Stimulated activated naive CD8-positive, alpha-beta T cell treated with anti-CD3 and anti-CD28 coated beads, Interleukin-15, amount 100 ng/mL, for 72 hours (primary cell): ENCODE data around the gene PCGF2.
A peak's percentile ranks its signal among the peaks of the same experiment; 100 is the strongest.

Experiments
- ATAC-seq: fragments of 150-1000 bp; cut with Tn5 transposase; 2 replicates; pipeline ENCODE4 v1.10.0; 2021; ENCODE audit warnings: mild to moderate bottlenecking, moderate library complexity
- DNase-seq, 2 donors: peaks; one replicate each; pipeline ENCODE4 v3.0.0; 2021 to 2022
- H3K27ac Mint-ChIP-seq, 2 donors: one replicate each; pipeline ENCODE4 v1.8.0; 2022; ENCODE audit warnings: mild to moderate bottlenecking in 2 of 2, mixed read lengths in 2 of 2, moderate library complexity in 2 of 2
- H3K27me3 Mint-ChIP-seq: one replicate; pipeline ENCODE4 v1.8.0; 2022; ENCODE audit warnings: mixed read lengths
- H3K4me1 Mint-ChIP-seq: one replicate; pipeline ENCODE4 v1.8.0; 2022; ENCODE audit warnings: mild to moderate bottlenecking, mixed read lengths
- H3K4me3 Mint-ChIP-seq, 2 donors: one replicate each; pipeline ENCODE4 v1.8.0; 2022; ENCODE audit warnings: mild to moderate bottlenecking in 2 of 2, mixed read lengths in 2 of 2, moderate library complexity in 1 of 2
- H3K9me3 Mint-ChIP-seq, 2 donors: one replicate each; pipeline ENCODE4 v1.8.0; 2022; ENCODE audit warnings: mixed read lengths in 2 of 2

PCGF2 gene

DNA sequence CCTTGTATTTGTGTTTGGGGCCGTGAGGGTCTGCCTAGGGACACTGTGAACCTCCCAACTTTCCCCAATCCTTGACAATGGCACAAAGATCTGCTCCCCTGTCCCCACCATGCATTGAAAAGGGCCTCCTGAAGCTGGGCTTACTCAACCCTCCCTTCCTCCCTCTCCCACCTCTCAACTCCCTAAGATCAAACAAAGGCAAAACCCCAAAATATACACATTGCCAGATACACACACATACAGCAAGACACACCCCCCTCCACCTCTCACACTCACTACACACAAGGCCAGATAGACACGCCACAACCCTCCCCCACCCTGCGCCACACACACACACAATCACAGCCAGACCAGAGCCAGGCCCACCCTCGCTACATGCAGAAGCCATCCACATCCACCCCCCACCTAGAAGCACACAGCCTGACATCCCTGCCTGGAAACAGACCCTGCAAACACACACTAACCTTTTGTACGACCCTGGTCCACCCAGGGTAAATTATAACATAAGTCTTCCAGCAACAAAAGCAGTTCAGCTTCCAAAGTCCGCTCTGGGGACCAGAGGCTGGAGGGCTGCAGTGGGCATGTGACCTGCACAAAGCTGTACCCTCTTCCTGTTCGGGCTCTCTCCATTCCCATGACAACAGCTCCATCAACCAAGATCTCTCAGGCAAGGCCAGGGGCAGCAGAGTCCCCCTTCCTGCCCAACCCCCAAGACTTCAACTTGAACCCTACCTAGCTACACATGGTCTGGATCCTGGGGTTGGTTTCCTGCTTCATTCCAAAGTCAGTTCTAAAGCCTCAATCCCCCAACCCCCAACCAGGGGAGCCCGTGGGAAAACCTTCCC is 1.9 kb downstream of the PCGF2 start:
- peaks cover 43% of the 10 kb centered on the region for H3K4me1 Mint-ChIP-seq
- peaks cover 92% of the 10 kb centered on the region for H3K27me3 Mint-ChIP-seq
- no peak for ATAC-seq
- DNase-seq: no peak
- no peaks in the 10 kb centered on the region for H3K9me3 Mint-ChIP-seq
- H3K27ac Mint-ChIP-seq: no peak overlapping the region
- peak overlapping the region; percentile 45 to 70 for H3K4me3 Mint-ChIP-seq

- no peak for ATAC-seq
- Mint-ChIP-seq H3K4me1 (peaks cover 36% of the 10 kb centered on the region), H3K9me3 (no peaks in the 10 kb centered on the region), H3K4me3 (no peak overlapping the region), H3K27ac (no peak overlapping the region), H3K27me3 (peaks cover 92% of the 10 kb centered on the region)
- DNase-seq: no peak
These were observed 2.6 kb downstream of the PCGF2 start for GRCh38 chr17:38745545-38745944.

DNA sequence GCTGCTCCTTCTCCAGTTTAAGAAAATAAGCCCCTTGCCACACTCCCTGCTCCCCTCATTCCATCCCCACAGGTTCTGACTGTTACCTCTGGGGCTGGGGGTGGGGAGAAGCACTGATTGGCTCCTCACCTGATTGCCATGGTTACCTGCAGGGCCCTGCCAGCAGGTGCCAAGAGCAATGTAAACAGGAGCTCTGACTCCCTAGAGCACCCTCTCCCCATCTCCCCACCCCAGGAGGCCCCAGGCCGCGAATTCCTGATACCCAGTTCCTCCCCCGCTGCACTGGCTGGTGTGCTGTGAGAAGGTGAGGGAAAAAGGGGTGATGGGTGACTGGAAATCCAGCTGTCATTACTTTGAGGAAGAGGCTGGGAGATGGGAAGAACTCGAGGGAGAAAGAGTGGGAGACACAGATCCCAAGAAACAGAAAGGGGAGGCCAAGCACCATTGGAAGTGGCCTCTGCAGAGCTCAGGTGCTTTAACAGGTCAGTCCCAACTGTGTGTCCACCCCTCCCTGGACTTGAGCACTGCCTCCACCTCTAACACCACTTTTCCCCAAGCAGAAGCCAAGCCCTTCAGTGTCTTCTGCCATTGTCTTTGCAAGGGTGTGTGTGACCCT is 4.5 kb downstream of the PCGF2 start:
- H3K9me3 Mint-ChIP-seq: no peaks in the 10 kb centered on the region
- peaks cover 76% of the 10 kb centered on the region for H3K27me3 Mint-ChIP-seq
- H3K27ac Mint-ChIP-seq: no peak overlapping the region
- peaks cover 22% of the 10 kb centered on the region for H3K4me1 Mint-ChIP-seq
- ATAC-seq (no peak), DNase-seq (no peak)
- H3K4me3 Mint-ChIP-seq: no peak overlapping the region

DNA sequence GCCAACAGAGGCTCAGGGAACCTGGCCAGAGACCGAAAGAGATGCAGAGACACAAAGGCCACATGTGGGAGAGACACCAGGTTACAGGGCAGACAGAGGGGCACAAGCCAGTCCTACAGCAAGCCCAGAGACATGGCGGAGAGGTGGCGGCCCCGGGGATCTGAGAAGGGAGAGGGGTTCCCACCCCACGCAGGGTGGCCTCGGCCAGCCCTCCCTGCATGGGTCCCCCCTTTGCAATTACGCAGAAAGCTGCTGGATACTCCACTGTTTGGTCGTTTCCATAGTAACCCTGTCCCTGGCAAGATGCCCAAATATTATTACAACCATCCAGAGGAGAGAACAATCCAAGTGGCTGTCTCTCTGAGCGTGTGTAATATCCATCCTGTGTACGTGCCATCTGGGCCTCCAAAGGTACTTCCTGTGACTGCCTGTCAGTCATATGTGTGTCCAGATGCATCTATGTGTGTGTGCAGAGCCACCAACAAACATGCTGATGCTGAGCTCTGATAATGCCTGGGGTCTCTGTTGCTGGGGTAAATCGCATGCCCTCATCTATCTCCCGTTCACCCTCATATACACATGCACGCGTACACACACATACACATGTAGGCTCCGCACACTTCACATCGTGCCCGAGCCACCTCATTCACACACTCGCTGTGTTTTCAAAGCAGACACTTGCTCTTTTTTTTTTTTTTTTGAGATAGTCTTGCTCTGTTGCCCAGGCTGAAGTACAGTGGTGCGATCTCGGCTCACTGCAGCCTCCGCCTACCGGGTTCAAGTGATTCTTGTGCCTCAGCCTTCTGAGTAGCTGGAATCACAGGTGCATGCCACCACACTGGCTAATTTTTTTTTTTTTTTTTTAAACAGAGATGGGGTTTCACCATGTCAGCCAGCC is 5.5 kb downstream of the PCGF2 start:
- Mint-ChIP-seq H3K4me3 (no peak overlapping the region), H3K9me3 (no peaks in the 10 kb centered on the region), H3K27ac (no peak overlapping the region), H3K4me1 (peaks cover 18% of the 10 kb centered on the region), H3K27me3 (peaks cover 68% of the 10 kb centered on the region)
- peak; percentile 41 for ATAC-seq
- DNase-seq: no peak

GRCh38 chr17:38741921-38742410 is 6.2 kb downstream of the PCGF2 start:
- H3K27ac Mint-ChIP-seq: no peak overlapping the region
- DNase-seq: no peak
- H3K4me3 Mint-ChIP-seq: no peak overlapping the region
- peaks cover 13% of the 10 kb centered on the region for H3K4me1 Mint-ChIP-seq
- no peak for ATAC-seq
- H3K27me3 Mint-ChIP-seq: peaks cover 62% of the 10 kb centered on the region
- no peaks in the 10 kb centered on the region for H3K9me3 Mint-ChIP-seq

- no peaks in the 10 kb centered on the region for H3K9me3 Mint-ChIP-seq
These were observed 6.7 kb downstream of the PCGF2 start for GRCh38 chr17:38741461-38741860.

DNA sequence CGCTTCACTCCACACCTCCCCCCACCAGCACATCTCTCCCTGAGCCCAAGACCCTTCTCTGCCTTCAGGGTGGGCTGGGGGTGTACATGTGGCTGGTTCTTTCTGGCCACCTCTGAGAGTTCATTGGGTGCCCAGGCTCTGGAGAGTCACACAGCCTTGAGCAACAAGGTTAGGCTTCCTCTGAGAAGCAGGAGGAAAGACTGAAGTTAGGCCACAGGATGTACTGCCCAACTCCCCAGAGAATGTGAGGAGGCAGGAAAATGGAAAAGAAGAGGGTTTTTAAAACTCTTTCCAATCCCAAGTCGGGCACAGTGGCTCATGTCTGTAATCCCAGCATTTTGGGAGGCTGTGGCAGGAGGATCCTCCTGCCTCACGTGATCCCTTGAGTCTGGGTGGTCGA is 7.3 kb downstream of the PCGF2 start:
- Mint-ChIP-seq H3K4me1 (peaks cover 1% of the 10 kb centered on the region), H3K9me3 (no peaks in the 10 kb centered on the region), H3K27ac (no peak overlapping the region), H3K27me3 (peaks cover 50% of the 10 kb centered on the region), H3K4me3 (no peak overlapping the region)
- DNase-seq (no peak), ATAC-seq (no peak)

More at GRCh38 chr17:38741461-38741860, 6.7 kb downstream of the PCGF2 start:
- Mint-ChIP-seq H3K27me3 (peaks cover 57% of the 10 kb centered on the region), H3K4me3 (no peak overlapping the region), H3K4me1 (peaks cover 8% of the 10 kb centered on the region), H3K27ac (no peak overlapping the region)
- no peak for ATAC-seq
- no peak for DNase-seq

GRCh38 chr17:38740044-38740443 is 8.1 kb downstream of the PCGF2 start:
- H3K9me3 Mint-ChIP-seq: no peaks in the 10 kb centered on the region
- ATAC-seq: no peak
- H3K4me3 Mint-ChIP-seq: no peak overlapping the region
- peaks cover 7% of the 10 kb centered on the region for H3K4me1 Mint-ChIP-seq
- DNase-seq: no peak
- H3K27ac Mint-ChIP-seq: no peak overlapping the region
- H3K27me3 Mint-ChIP-seq: peaks cover 43% of the 10 kb centered on the region

GRCh38 chr17:38739305-38739704 is 8.8 kb downstream of the PCGF2 start:
- Mint-ChIP-seq H3K27me3 (peaks cover 35% of the 10 kb centered on the region), H3K4me3 (no peak overlapping the region), H3K4me1 (peaks cover 15% of the 10 kb centered on the region), H3K9me3 (no peaks in the 10 kb centered on the region), H3K27ac (no peak overlapping the region)
- no peak for ATAC-seq
- DNase-seq: no peak

GRCh38 chr17:38738686-38739085 is 9.4 kb downstream of the PCGF2 start:
- no peaks in the 10 kb centered on the region for H3K9me3 Mint-ChIP-seq
- no peak for DNase-seq
- no peak for ATAC-seq
- H3K27me3 Mint-ChIP-seq: peaks cover 29% of the 10 kb centered on the region
- H3K4me3 Mint-ChIP-seq: no peak overlapping the region
- H3K4me1 Mint-ChIP-seq: peaks cover 21% of the 10 kb centered on the region
- no peak overlapping the region for H3K27ac Mint-ChIP-seq

DNA sequence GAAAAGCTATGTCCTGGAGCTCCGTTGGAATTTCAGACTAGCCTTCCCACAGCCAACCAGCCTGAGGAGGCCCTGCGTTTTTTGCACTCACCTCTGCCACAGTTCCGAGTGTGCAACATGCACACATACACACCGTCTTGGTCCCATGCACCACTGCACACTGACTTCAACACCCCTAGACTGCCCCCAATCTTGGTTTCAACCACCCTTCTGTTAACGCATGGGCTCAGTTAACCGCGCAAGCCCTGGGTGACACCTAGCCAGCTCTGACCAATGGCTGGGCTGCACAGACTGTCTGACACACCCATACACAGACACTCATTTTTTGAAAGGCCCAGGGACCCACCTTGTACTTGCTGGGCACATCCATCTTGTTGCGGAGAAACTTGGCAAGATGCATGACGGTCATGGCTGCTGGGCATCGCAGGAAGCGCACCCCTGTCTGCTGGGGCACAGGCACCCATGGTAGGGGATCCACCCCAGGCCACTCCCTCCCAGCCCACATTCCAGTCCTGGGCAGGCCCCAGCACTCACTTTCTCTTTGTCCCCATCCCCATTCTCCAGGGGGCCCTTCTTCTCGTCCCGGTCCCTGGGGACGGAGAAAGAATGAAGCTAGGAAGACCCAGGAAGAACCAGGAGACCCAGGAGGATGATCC is 10.0 kb downstream of the PCGF2 start:
- ATAC-seq: no peak
- no peak for DNase-seq
- Mint-ChIP-seq H3K4me1 (peaks cover 26% of the 10 kb centered on the region), H3K27me3 (peaks cover 24% of the 10 kb centered on the region), H3K4me3 (no peak overlapping the region), H3K9me3 (no peaks in the 10 kb centered on the region), H3K27ac (no peak overlapping the region)

DNA sequence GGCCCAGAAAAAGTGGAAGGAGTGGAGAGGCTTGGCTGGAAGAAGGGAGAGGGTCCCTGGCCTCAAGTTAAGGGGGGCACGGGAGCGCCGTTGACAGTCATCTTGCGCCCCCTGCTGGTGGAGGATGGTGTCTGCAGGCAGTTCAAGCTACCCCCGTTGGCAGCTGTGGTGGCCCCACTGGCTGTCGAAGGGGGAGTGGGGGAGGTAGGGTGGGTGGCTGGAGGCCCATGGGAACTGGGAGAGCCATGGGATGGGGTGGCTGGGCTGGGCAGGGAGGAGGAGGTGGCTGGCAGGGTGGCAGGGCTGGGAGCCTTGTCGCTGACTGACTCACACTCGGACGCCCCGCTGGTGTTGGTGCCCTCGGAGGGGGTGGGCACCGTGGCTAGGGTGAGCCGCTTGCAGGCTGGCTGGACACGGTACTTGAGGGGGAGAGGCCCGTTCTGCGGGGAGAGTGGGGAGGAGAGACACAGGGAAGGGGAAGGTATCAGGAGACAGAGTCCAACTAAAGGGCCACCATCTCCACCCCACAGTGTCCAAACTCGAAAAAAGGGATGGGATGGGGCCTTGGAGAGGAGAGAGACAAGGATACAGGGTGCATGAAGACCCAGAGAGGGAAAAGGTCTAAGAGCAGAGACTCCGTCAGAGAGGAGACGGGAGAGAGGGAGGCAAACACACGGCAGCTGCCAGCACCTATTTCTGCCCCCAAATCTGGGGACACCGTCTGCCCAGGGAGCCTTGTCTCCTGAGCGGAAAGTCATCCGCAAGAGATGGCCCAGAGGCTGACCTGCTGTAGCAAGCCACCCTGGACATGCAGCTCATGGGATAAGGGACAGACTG is 12.8 kb downstream of the PCGF2 start:
- Mint-ChIP-seq H3K4me1 (peaks cover 53% of the 10 kb centered on the region), H3K9me3 (no peaks in the 10 kb centered on the region), H3K27me3 (peaks cover 1% of the 10 kb centered on the region), H3K4me3 (no peak overlapping the region), H3K27ac (no peak overlapping the region)
- DNase-seq (peak; percentile 67 to 68), ATAC-seq (peak; percentile 4)

- DNase-seq: peak; percentile 30 to 40
- Mint-ChIP-seq H3K27me3 (no peaks in the 10 kb centered on the region), H3K27ac (peak overlapping the region in 1 of 2 donors; percentile 59)
These were observed 13.9 kb downstream of the PCGF2 start for GRCh38 chr17:38733982-38734973.

More at GRCh38 chr17:38733982-38734973, 13.9 kb downstream of the PCGF2 start:
- H3K9me3 Mint-ChIP-seq: no peaks in the 10 kb centered on the region
- H3K4me1 Mint-ChIP-seq: peaks cover 58% of the 10 kb centered on the region
- ATAC-seq: peak; percentile 24
- peak overlapping the region in 1 of 2 donors; percentile 8 for H3K4me3 Mint-ChIP-seq
